ENCODE measurements around the gene FGFRL1.

Gene FGFRL1

DNA sequence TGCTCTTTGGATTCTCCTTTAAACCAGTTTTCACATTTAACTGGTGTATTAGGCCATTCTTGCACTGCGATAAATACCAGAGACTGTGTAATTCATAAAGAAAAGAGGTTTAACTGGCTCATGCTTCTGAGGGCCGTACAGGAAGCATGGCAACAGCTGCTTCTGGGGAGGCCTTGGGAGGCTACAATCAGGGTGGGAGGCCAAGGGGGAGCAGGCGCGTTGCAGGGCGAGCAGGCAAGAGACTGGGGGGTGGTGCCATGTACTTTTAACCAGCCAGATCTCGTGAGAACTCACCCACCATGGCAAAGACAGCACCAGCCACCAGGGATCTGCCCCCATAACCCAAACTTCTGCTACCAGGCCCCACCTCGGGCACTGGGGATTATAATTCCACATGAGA, 63.8 kb downstream of the FGFRL1 start:
- no peak for DNase-seq (ENCODE audit: low read depth in 2 of 2)

DNA sequence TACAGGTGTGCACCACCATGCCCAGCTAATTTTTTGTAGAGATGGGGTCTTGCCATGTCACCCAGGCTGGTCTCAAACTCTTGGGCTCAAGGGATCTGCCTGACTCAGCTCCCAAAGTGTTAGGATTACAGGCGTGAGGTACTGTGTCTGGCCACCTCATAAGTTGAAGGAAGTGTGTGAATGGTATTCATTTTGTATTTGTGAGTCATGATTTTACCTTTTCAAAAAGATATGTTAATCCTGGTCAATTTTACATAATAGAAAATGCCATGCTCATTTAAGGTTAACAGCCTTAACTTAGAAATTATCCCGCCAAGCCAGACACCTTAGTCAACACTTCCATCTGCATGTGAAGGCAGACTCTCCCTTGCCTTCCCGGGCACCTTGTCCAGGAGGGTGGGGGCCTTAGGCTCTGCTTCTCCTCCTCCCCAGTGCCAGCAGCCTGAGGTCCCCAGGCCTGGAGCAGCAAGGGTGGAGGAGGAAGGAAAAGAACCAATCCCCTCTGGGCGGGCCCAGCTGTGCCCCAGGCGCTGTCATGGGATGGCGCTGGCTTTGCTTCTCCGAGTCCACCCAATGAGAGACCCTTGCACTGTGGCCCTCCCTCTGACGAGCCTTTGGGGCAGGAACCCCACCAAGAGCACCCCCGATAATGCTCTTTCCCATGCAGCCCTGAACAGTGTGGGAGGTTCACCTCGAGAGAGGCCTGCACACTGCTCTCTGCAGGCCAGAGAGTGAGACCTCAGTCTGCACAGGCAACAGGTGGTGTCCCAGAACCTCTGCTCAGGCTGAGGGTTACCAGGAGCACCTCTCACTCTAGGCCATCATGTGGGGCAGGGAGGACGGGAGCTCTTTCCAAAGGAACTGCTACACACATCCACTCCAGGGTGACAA, 64.6 kb downstream of the FGFRL1 start:
- DNase-seq (ENCODE audit: low read depth in 2 of 2) = no peak
